Activated CD8-positive, alpha-beta memory T cell treated with anti-CD3 and anti-CD28 coated beads, Interleukin-2, amount 50 U/mL, for 1 hour (primary cell): ENCODE data around the gene SH2D3C.

Experiments
- DNase-seq: peaks from one replicate; pipeline ENCODE4 v3.0.0-alpha.2; 2020; ENCODE audit errors: extremely low read depth

SH2D3C gene

DNA sequence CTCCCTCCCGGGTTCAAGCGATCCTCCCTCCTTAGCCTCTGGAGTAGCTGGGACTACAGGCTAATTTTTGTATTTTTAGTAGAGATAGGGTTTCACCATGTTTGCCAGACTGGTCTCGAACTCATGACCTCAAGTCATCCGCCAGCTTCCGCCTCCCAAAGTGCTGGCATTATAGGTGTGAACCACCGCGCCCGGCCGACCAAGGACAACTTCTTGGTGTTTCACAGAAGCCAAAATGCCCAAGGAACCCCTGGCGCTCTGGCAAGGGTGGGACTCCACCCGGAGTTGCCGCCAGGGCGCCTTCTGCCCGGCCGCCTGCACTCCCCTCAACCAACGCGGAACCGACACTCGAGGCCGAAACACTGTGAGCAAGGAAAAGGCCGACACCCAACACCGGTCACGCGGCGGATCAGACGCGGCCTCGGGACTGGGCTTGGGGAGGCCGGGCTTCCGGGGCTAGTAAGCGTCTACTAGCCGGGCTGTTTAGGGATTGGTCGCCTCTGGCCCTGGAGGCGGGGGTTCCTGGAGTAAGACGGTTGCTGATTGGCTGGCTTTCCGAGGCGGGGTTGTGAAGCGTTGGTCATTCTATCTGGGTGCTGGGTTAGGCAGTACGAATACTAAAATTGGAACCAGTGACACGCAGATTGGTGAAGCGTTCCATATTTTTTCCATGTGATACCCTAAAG lies 79.3 kb downstream of the SH2D3C start:
- DNase-seq, result peak; percentile 58

DNA sequence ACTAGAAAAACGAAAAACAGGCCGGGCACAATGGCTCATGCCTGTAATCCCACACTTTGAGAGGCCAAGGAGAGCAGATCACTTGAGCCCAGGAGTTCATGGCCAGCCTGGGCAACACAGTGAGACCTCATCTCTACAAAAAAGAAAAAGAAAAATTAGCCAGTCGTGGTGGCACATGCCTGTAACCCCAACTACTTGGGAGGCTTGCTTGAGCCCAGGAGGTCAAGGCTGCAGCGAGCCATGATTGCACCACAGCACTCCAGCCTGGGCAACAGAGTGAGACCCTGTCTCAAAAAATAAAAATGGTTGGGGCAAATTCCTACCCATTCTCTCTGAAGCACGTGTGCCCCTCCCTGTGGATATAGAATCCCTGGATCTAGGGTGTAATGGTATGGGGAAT lies 80.1 kb downstream of the SH2D3C start:
- no peak for DNase-seq

GRCh38 chr9:127697575-127697974 lies 80.9 kb downstream of the SH2D3C start:
- no peak for DNase-seq

GRCh38 chr9:127694890-127695720 lies 83.4 kb downstream of the SH2D3C start:
- DNase-seq, result no peak

DNA sequence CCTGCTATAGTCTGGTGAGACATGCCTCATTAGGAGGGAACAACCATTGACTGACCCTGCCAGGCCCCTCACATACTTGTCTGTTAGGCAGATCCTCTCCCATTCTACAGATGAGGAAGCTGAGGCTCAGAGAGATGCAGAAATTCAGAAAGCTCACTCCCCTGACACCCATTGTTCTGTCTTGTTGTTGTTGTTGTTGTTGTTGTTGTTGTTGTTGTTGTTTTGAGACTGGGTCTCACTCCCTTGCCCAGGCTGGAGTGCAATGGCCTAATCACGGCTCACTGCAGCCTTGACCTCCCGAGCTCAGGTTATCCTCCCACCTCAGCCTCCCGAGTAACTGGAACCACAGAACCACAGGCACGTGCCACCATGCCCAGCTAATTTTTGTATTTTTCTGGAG lies 84.8 kb downstream of the SH2D3C start:
- DNase-seq, result no peak

- DNase-seq, result no peak
Observed at GRCh38 chr9:127693143-127693542, 85.3 kb downstream of the SH2D3C start.

DNA sequence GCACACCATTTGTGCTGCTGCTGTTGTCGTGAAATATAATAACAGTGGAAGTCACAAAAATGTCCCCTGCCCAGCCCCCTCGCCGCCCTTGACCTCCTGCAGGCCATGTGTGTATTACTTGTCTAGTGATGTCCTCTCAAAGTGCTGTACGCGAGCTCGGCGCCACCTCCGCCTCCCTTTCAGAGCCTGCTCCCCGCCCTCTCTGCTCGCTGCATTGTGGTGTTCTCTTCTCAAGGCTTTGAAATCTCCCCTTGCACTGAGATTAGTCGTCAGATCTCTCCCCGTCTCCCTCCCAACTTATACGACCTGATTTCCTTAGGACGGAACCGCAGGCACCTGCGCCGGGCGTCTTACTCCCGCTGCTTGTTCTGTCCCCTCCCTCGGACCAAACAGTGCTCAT lies 86.4 kb downstream of the SH2D3C start:
- no peak for DNase-seq

DNA sequence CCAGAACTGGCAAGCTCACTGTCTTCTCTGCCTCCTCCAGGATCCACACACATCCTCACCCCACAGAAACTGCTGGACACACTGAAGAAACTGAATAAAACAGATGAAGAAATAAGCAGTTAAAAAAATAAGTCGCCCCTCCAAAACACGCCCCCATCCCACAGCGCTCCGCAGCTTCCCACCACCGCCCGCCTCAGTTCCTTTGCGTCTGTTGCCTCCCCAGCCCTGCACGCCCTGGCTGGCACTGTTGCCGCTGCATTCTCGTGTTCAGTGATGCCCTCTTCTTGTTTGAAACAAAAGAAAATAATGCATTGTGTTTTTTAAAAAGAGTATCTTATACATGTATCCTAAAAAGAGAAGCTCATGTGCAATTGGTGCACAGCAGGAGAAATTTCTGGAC lies 87.7 kb downstream of the SH2D3C start:
- no peak for DNase-seq

GRCh38 chr9:127689329-127690000 lies 89.0 kb downstream of the SH2D3C start:
- DNase-seq, result no peak
